ENCODE results near the gene VMAC. TPM values are rescaled to one million over a fixed set of nuclear protein-coding genes. Genes with fewer than 3 reads are reported as not detected.
A peak's percentile ranks its signal among the peaks of the same experiment; 100 is the strongest.

VMAC gene
- total and polyA plus RNA-seq, 2 donors = 6.5 to 10.7 TPM

DNA sequence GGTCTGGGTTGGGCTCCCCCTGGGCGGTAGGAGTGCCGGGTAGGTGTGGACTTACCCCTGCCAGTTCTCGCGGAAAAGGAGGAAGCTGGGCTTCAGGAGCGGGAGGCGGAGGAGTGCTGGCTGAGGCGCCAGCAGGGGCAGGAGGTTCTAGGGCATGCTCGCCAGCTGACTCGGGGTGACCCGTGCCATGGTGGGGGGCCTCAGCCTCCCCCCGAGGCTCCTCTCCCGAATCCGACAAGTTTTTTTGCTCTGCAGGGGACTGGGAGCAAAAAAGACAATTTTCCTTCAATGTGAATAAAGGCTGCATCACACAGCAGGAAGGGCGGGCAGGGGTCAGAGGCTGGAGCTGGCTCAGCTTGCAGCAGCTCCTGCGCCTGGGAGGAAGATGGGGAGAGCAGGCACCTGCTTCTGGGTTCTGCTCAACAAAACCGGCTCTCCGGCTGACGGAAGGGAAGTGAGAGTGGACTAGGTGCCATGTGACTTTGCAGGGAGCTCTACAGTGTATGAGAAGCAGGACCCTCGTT is 46.7 kb downstream of the VMAC start:
- Histone ChIP-seq H3K27ac (ENCODE audit: low read depth) (no peak overlapping the region), H3K4me3 (ENCODE audit: low read depth, low read length) (no peak overlapping the region), H3K36me3 (ENCODE audit: insufficient read depth) (no peaks in the 10 kb centered on the region), H3K4me1 (ENCODE audit: insufficient read depth) (peaks cover 6% of the 10 kb centered on the region)
- DNase-seq (ENCODE audit: extremely low spot score) = no peak
- 36% methylated on average over 19 of the region's 19 CpGs for WGBS

DNA sequence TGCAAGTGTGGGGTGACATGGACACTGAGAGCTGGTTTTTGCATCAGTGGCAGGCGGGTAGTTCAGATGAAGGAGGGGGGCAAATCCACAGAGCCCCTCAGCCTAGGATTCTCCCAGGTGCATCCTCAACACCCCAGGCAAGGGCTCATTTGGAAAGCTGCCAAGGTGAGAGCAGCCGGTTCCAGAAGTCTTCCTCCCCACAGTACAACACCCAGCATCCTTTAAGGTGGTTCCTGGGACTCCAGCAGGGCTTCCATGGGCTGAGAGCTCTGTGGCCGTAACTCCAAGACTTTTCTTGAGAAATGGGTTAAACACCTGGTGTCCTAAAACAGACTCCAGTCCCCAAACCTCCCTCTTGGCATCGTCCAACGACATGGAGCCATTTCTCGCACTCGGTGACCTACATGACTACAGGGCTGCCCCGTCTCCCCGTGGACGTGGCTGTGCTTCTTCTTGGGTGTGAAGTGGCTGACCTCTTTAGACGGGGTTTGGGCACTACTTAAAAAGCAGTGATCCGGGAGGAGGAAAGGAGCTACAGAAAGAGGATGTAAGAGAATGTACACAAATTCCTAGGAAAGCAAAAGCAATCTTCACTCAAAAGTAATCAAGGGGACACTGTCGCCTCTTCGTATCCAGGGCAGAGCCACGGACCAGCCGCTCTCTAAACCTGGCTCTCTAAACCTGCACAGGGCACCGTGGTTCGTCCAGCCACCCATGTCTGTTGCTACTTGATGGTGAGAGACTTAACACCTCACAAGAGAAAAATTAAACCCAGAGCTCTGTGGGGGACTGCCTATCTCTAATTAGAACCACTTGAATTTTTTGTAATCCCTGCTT is 47.7 kb downstream of the VMAC start:
- 58% methylated on average over 18 of the region's 18 CpGs for WGBS
- no peak for DNase-seq (ENCODE audit: extremely low spot score)
- Histone ChIP-seq H3K27ac (ENCODE audit: low read depth) (peak overlapping the region; percentile 40), H3K4me1 (ENCODE audit: insufficient read depth) (peaks cover 6% of the 10 kb centered on the region), H3K36me3 (ENCODE audit: insufficient read depth) (no peaks in the 10 kb centered on the region), H3K4me3 (ENCODE audit: low read depth, low read length) (no peak overlapping the region)

DNA sequence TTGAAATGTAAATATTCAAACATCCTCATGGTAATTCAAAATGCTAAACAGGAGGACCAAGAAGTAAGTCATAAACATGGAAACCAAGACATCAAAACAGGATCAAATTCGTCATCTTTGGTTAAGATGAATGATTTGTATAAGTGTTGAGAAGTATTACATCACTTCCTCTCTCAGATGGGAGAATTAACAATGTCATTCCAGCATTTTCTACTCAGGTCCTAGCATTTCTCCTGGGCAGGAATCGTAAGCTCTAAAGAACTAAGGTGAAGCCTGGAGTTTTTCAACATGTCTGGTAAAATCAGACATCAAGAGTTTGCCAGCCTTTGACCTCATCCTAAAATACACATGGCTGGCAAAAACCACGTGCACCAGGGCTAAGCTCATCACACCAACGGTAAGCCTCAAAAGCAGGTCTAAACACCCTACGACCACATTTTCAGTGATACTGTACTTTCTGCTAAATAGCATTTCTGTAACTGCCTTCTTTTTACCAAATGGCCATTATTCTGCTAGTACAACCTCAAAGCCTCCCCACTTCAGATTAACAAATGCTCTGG is 48.4 kb downstream of the VMAC start:
- Histone ChIP-seq H3K4me1 (ENCODE audit: insufficient read depth) (peaks cover 6% of the 10 kb centered on the region), H3K27ac (ENCODE audit: low read depth) (peak overlapping the region; percentile 40), H3K36me3 (ENCODE audit: insufficient read depth) (no peaks in the 10 kb centered on the region), H3K4me3 (ENCODE audit: low read depth, low read length) (no peak overlapping the region)
- WGBS = 52% methylated on average over 5 of the region's 5 CpGs
- no peak for DNase-seq (ENCODE audit: extremely low spot score)

DNA sequence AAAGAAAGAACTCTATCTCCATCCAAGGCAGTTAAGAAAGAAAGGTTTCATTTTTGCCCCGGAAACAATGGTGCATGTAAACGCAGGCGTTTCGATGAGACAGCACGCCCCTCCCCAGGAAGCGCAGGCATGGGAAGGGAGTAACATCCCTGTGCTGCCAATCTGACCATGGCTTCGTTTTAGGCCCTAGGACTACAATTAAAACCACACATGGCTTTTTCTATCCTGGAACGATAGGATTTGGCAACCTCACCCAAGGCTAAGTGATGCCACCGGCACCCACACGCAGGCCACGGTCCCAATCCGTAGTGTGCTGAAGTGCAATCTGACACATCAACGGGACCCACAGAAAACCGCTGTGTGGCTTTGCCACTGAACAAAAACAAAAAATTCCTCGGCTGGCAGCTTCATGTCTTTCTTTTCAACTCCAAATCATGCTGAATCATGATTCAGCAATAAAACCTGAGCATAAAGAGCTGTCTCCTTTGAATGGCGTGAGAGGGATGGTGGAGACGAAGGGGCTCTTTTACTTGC is 49.1 kb downstream of the VMAC start:
- WGBS = 43% methylated on average over 17 of the region's 17 CpGs
- H3K27ac ChIP-seq (ENCODE audit: low read depth) = peak overlapping the region; percentile 60
- peaks cover 6% of the 10 kb centered on the region for H3K4me1 ChIP-seq (ENCODE audit: insufficient read depth)
- H3K4me3 ChIP-seq (ENCODE audit: low read depth, low read length) = no peak overlapping the region
- no peaks in the 10 kb centered on the region for H3K36me3 ChIP-seq (ENCODE audit: insufficient read depth)
- no peak for DNase-seq (ENCODE audit: extremely low spot score)

DNA sequence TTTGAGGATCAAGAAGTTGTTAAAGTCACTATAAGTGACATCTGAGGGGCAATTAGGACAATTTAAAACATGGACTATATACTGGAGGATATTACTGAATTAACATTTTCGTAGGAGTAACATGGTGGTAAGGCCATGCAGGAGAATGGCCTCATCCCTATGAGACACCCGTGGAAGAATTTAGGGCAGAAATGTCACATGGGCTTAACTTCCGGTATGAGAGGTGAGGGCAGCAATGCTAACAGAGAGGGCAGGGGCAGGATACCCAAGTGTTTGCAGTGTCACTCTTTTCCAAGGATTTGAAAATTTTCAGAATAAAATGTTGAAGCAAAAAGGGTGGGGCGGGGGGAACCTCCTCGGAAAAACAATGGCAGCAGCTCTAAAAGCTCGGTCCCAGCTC is 49.6 kb downstream of the VMAC start:
- Histone ChIP-seq H3K4me1 (ENCODE audit: insufficient read depth) (peaks cover 6% of the 10 kb centered on the region), H3K36me3 (ENCODE audit: insufficient read depth) (no peaks in the 10 kb centered on the region), H3K4me3 (ENCODE audit: low read depth, low read length) (no peak overlapping the region), H3K27ac (ENCODE audit: low read depth) (peak overlapping the region; percentile 60)
- 28% methylated on average over 6 of the region's 6 CpGs for WGBS
- DNase-seq (ENCODE audit: extremely low spot score) = no peak

DNA sequence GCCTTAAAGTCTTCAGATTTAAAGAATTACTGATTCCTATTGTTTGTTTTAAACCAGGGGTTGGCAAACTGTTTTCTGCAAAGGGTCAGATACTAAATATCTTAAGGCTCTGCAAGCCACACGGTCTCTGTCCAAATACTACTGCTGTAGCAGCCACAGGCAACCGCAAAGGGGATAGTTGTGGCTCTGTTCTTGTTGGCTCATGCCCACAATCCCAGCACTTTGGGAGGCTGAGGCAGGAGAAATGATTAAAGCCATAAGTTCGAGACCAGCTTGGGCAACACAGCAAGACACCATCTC is 50.9 kb downstream of the VMAC start:
- DNase-seq (ENCODE audit: extremely low spot score) = no peak
- H3K4me3 ChIP-seq (ENCODE audit: low read depth, low read length) = no peak overlapping the region
- WGBS = 38% methylated on average over 3 of the region's 3 CpGs
- no peak overlapping the region for H3K27ac ChIP-seq (ENCODE audit: low read depth)
- H3K4me1 ChIP-seq (ENCODE audit: insufficient read depth) = peaks cover 6% of the 10 kb centered on the region
- H3K36me3 ChIP-seq (ENCODE audit: insufficient read depth) = no peaks in the 10 kb centered on the region

DNA sequence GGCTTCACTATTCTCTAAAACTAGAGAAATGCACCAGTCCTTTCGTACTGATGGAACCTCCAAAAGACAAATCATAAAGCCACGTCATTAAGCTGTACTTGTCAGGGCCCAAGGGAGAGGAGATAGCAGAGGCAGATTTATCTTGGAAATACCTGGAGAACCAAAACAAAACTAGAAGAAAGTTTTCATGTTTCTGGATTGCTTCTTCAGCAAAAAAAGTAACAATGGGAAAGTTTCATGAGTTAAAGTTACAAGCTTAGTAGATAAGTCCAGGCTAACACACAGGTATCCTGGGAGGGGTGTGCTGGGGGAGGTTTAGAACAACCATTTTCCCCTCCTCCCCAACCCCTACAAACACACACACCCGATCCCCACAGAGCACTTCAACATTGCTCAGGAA is 51.7 kb downstream of the VMAC start:
- H3K27ac ChIP-seq (ENCODE audit: low read depth) = no peak overlapping the region
- no peak overlapping the region for H3K4me3 ChIP-seq (ENCODE audit: low read depth, low read length)
- no peak for DNase-seq (ENCODE audit: extremely low spot score)
- H3K4me1 ChIP-seq (ENCODE audit: insufficient read depth) = peaks cover 6% of the 10 kb centered on the region
- 51% methylated on average over 3 of the region's 3 CpGs for WGBS
- H3K36me3 ChIP-seq (ENCODE audit: insufficient read depth) = no peaks in the 10 kb centered on the region

DNA sequence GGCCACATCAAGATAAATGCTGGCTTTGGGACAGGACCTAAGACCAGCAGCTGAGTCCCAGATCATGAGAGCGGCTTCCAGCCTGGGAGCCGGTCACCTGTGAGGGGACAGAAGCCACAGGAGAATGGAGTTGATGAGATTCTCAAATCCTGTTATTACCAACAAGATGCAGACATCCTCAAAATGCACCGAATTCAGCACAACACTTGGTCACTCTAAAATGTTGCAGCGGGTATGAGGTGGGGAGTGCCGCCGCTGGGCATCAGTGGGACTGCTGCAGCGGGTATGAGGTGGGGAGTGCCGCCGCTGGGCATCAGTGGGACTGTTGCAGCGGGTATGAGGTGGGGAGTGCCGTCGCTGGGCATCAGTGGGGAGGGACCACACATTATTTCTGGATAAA is 52.1 kb downstream of the VMAC start:
- no peak overlapping the region for H3K4me3 ChIP-seq (ENCODE audit: low read depth, low read length)
- no peaks in the 10 kb centered on the region for H3K36me3 ChIP-seq (ENCODE audit: insufficient read depth)
- H3K27ac ChIP-seq (ENCODE audit: low read depth) = no peak overlapping the region
- WGBS = 84% methylated on average over 12 of the region's 12 CpGs
- peaks cover 6% of the 10 kb centered on the region for H3K4me1 ChIP-seq (ENCODE audit: insufficient read depth)
- DNase-seq (ENCODE audit: extremely low spot score) = no peak

DNA sequence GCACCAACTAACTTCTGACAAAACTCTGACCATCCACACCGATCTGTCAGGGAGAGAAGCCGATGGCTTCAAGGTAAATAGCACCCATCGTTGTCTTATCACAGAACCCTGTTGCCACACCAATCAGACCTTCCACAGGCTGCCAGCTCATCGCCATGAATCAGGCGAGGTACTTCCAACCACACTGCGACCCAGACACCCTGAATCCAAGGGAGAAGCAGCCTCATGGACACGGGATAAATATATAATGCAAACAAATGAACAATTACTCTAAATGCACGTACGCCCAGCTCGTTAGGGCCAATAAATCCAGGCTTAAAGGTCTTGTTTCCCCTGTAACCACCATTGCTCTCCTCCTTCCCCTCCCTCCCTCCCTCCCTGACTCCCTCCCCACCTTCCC is 52.5 kb downstream of the VMAC start:
- Histone ChIP-seq H3K36me3 (ENCODE audit: insufficient read depth) (no peaks in the 10 kb centered on the region), H3K27ac (ENCODE audit: low read depth) (no peak overlapping the region), H3K4me3 (ENCODE audit: low read depth, low read length) (no peak overlapping the region), H3K4me1 (ENCODE audit: insufficient read depth) (peaks cover 6% of the 10 kb centered on the region)
- no peak for DNase-seq (ENCODE audit: extremely low spot score)
- 68% methylated on average over 10 of the region's 10 CpGs for WGBS

DNA sequence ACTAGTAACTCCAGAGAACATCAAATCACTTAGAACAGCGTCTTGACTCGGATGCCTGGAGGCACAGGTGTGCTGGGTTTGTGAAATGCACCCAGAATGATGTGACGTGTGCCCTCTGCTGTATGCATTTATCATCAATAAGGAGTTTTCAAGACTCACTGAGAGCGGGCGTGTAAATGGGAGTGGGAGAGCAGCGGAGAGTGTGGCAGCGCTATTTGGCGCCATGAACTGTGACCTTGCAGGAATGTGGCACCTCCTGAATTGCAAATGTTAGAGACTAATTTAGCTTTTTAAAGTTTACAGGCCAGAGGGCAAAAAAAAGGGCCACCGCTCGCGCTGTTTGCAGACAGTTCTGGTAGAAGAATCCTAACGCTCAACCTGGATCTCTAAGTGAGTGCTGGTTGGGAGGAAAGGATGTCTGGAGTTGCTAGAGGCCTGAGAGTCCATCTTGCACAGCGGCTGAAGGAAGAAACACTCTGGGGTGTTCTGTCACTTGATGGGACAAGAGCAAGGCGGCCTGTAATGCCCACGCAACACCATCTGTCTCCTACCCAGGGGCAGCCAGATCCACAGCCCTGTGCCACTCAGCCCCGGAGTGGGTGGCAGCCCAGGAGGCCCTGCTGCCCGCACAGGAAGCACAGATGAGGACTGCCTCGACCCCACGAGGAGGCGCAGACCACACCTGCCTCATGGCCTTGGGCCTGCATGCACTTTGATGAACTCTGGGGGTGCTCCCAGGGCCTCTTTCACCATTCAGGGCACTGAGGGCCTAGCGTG is 53.6 kb downstream of the VMAC start:
- H3K4me3 ChIP-seq (ENCODE audit: low read depth, low read length) = no peak overlapping the region
- peaks cover 3% of the 10 kb centered on the region for H3K4me1 ChIP-seq (ENCODE audit: insufficient read depth)
- H3K36me3 ChIP-seq (ENCODE audit: insufficient read depth) = no peaks in the 10 kb centered on the region
- no peak for DNase-seq (ENCODE audit: extremely low spot score)
- WGBS = 88% methylated on average over 21 of the region's 21 CpGs
- no peak overlapping the region for H3K27ac ChIP-seq (ENCODE audit: low read depth)

DNA sequence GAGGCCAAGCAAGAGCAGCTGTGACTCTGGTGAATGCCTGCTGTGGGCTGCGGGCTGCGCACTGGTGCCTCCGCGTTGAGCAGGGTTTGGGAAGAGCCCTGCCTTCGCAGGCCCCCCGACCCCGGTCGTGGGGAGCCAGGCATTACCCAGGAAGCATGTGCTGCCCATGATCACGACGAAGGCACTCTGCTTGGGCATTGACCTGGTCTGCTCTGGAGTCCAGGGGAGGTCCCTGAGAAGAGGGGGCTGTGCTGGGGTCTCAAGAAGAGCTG is 54.1 kb downstream of the VMAC start:
- 90% methylated on average over 10 of the region's 10 CpGs for WGBS
- H3K4me3 ChIP-seq (ENCODE audit: low read depth, low read length) = no peak overlapping the region
- H3K36me3 ChIP-seq (ENCODE audit: insufficient read depth) = no peaks in the 10 kb centered on the region
- H3K4me1 ChIP-seq (ENCODE audit: insufficient read depth) = peaks cover under 1% of the 10 kb centered on the region
- H3K27ac ChIP-seq (ENCODE audit: low read depth) = no peak overlapping the region
- DNase-seq (ENCODE audit: extremely low spot score) = no peak

DNA sequence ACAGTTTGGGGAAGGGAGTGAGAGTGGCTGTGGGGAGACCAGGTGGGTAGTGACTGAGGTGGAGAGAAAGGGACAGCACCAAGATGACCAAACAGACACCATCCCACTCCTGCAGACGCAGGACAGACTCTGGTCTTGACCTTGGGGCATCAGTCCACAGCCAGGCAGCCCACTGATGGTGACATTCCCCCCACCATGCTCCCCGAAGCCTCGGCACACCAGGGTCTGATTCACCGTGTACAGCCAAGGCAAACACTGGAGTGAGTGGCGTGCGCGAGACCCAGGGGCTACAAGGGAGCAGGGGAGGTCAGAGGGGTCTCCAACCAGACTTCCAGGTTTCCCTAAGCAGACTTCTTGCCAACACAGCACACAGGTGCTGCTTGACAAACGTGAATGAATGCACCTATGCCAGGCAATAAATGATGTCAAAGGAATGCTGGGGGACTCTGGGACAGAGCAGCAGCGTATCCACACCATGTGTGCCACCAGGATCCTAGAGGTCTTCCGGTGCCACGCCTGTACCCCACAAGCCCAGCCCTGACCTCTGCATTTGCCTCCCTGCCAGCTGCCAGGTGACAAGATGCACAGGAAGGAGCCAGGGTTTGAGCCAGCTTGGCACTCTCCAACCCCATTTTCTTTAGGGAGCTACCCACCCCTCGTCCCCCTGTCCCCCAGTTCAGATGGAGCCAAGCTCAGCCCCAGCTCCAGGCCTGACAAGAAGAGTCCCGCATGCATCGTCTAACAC is 54.8 kb downstream of the VMAC start:
- no peaks in the 10 kb centered on the region for H3K4me1 ChIP-seq (ENCODE audit: insufficient read depth)
- 77% methylated on average over 14 of the region's 14 CpGs for WGBS
- no peaks in the 10 kb centered on the region for H3K36me3 ChIP-seq (ENCODE audit: insufficient read depth)
- H3K4me3 ChIP-seq (ENCODE audit: low read depth, low read length) = no peak overlapping the region
- no peak overlapping the region for H3K27ac ChIP-seq (ENCODE audit: low read depth)
- no peak for DNase-seq (ENCODE audit: extremely low spot score)

Measured in urinary bladder (tissue), 4 donors.